ENCODE data around the gene GOLGA1.

GOLGA1 gene

GRCh38 chr9:124940894-124941678 is at the start of gene GOLGA1:
Gene GOLGA1 (minus strand): TSS chr9:124941083. CDS start chr9:124938711, 2,372 bp downstream.
- Histone ChIP-seq H3K27me3 (ENCODE audit: insufficient read depth, low read depth) (no peaks in the 10 kb centered on the region), H3K4me1 (ENCODE audit: low read depth, poor library complexity, severe bottlenecking) (peaks cover 19% of the 10 kb centered on the region), H3K9ac (peak within 1 kb of the TSS; percentile 80), H3K4me3 (IDR thresholded peaks at IDR 0.05; ENCODE audit: insufficient read depth, low read depth, low read length) (no peak within 1 kb of the TSS), H3K36me3 (ENCODE audit: insufficient read depth) (no peaks in the 10 kb centered on the region), H3K27ac (peak within 1 kb of the TSS; percentile 83), H2AFZ (ENCODE audit: low read depth) (peak within 1 kb of the TSS; percentile 89), H4K20me1 (ENCODE audit: insufficient read depth) (no peaks in the 10 kb centered on the region), H3K4me2 (peak within 1 kb of the TSS; percentile 82), H3K79me2 (ENCODE audit: insufficient read depth, low read depth) (no peaks in the 10 kb centered on the region)
- no peak for TF ChIP-seq CTCF (conservative IDR thresholded peaks at IDR 0.05; ENCODE audit: low read depth, low read length)

GRCh38 chr9:124983698-124984097 is 42.8 kb upstream of the GOLGA1 start:
- no peak overlapping the region for H2AFZ ChIP-seq (ENCODE audit: low read depth)

GRCh38 chr9:124980431-124980830 is 39.5 kb upstream of the GOLGA1 start:
- Histone ChIP-seq H3K4me2 (no peak overlapping the region), H3K9ac (no peak overlapping the region), H3K27ac (no peak overlapping the region), H3K4me3 (IDR thresholded peaks at IDR 0.05; ENCODE audit: insufficient read depth, low read depth, low read length) (no peak overlapping the region), H4K20me1 (ENCODE audit: insufficient read depth) (no peaks in the 10 kb centered on the region), H2AFZ (ENCODE audit: low read depth) (no peak overlapping the region), H3K4me1 (ENCODE audit: low read depth, poor library complexity, severe bottlenecking) (no peaks in the 10 kb centered on the region), H3K79me2 (ENCODE audit: insufficient read depth, low read depth) (no peaks in the 10 kb centered on the region), H3K27me3 (ENCODE audit: insufficient read depth, low read depth) (no peaks in the 10 kb centered on the region), H3K36me3 (ENCODE audit: insufficient read depth) (no peaks in the 10 kb centered on the region)
- no peak for TF ChIP-seq CTCF (conservative IDR thresholded peaks at IDR 0.05; ENCODE audit: low read depth, low read length)

More at GRCh38 chr9:124983698-124984097, 42.8 kb upstream of the GOLGA1 start:
- no peak overlapping the region for H3K27ac ChIP-seq
- H3K79me2 ChIP-seq (ENCODE audit: insufficient read depth, low read depth), result no peaks in the 10 kb centered on the region
- H3K4me1 ChIP-seq (ENCODE audit: low read depth, poor library complexity, severe bottlenecking), result no peaks in the 10 kb centered on the region
- no peak for TF ChIP-seq CTCF (conservative IDR thresholded peaks at IDR 0.05; ENCODE audit: low read depth, low read length)
- H3K36me3 ChIP-seq (ENCODE audit: insufficient read depth), result no peaks in the 10 kb centered on the region
- no peak overlapping the region for H3K4me3 ChIP-seq (IDR thresholded peaks at IDR 0.05; ENCODE audit: insufficient read depth, low read depth, low read length)
- H3K4me2 ChIP-seq, result no peak overlapping the region
- H3K27me3 ChIP-seq (ENCODE audit: insufficient read depth, low read depth), result no peaks in the 10 kb centered on the region
- H3K9ac ChIP-seq, result no peak overlapping the region
- no peaks in the 10 kb centered on the region for H4K20me1 ChIP-seq (ENCODE audit: insufficient read depth)

GRCh38 chr9:124975131-124975530 is 34.2 kb upstream of the GOLGA1 start:
- Histone ChIP-seq H2AFZ (ENCODE audit: low read depth) (no peak overlapping the region), H3K36me3 (ENCODE audit: insufficient read depth) (no peaks in the 10 kb centered on the region), H3K4me2 (no peak overlapping the region), H3K4me1 (ENCODE audit: low read depth, poor library complexity, severe bottlenecking) (no peaks in the 10 kb centered on the region), H3K4me3 (IDR thresholded peaks at IDR 0.05; ENCODE audit: insufficient read depth, low read depth, low read length) (no peak overlapping the region), H3K27me3 (ENCODE audit: insufficient read depth, low read depth) (no peaks in the 10 kb centered on the region), H3K27ac (no peak overlapping the region), H3K9ac (no peak overlapping the region), H4K20me1 (ENCODE audit: insufficient read depth) (no peaks in the 10 kb centered on the region), H3K79me2 (ENCODE audit: insufficient read depth, low read depth) (no peaks in the 10 kb centered on the region)
- no peak for TF ChIP-seq CTCF (conservative IDR thresholded peaks at IDR 0.05; ENCODE audit: low read depth, low read length)
